SH-SY5Y (cell line): ENCODE results near the gene AGAP1.

ENCODE experiments used
- GATA2 ChIP-seq: IDR thresholded peaks from 2 replicates; pipeline ENCODE4 v1.6.1; 2011; ENCODE audit warnings: mild to moderate bottlenecking, low read depth, low read length
- GATA3 ChIP-seq: IDR thresholded peaks from 2 replicates; pipeline ENCODE4 v1.6.1; 2011; ENCODE audit warnings: low read depth, mild to moderate bottlenecking, low read length, moderate library complexity

AGAP1 gene

DNA sequence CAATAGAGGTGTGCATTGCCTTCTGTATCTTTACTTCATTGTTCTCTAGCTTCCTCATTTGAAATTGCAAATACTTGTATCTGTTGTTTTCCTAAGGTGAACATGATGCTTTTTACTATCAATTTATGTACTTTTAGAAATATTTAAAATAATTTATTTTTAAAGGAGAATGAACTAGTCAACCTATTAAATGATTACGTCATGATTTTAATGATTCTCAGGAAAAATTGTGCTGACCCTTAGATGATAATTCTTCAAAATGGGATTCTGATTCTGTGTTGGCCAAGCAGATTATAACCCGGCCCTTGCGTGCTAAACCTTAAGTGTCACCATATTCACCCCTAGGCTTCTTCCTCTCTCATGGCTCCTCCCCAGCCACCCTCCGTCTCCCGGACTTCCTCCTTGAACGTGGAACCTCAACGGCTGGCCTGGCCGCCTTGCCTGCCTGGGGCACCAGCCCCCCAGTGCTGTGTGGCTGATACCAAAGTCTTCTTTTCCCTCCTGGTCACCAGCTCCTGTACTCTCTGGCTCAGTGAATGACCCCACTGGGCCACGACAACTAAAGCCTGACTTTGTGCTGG is 382.3 kb downstream of the AGAP1 start:
- TF ChIP-seq GATA3 (no peak), GATA2 (no peak)

- TF ChIP-seq GATA3 = no peak
- no peak for TF ChIP-seq GATA2
These were observed 383.5 kb downstream of the AGAP1 start for GRCh38 chr2:235877275-235877802.

DNA sequence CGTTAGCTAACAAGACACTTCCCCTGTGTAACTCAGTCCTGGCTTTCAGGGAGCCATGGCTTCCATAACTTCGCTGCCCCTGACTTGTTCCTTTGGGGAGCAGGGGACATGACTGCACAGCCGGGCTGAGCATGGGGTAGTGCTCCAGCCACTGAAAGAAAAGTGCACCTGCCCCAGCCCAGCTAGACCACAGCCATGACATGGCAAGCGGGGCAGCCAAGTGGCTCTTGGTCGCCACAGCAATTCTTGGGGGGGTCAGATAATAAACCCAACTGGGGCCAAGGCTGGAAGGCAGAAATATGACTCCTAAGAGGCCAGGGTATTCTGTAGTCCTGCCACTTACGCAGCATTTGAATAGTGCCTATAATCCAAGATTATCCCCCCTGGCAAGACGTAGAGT is 385.3 kb downstream of the AGAP1 start:
- TF ChIP-seq GATA2 (no peak), GATA3 (no peak)

GRCh38 chr2:235883675-235884074 is 389.8 kb downstream of the AGAP1 start:
- no peak for TF ChIP-seq GATA3
- TF ChIP-seq GATA2 = no peak

- TF ChIP-seq GATA2 (no peak), GATA3 (no peak)
These were observed 395.4 kb downstream of the AGAP1 start for GRCh38 chr2:235889302-235889630.

DNA sequence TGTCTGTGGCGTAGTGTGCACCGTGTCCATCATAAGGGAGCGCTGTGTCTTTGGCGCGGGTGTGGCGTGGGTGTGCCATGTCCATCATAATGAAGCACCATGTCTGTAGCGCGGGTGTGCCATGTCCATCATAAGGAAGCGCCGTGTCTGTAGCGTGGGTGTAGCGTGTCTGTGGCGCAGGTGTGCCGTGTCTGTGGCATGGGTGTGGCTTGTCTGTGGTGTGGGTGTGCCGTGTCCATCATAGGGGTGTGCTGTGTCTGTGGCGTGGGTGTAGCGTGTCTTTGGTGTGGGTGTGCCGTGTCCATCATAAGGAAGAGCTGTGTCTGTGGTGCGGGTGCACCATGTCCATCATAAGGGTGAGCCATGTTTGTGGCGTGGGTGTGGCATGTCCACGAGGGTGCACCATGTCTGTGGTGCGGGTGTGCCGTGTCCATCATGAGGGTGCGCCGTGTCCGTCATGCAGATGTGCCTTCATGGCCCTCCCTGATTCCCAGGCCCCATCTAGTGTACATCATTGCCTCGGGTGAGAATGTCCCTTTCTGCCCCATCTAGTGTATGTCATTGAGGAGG is 399.4 kb downstream of the AGAP1 start:
- TF ChIP-seq GATA3 = no peak

- no peak for TF ChIP-seq GATA2
- no peak for TF ChIP-seq GATA3
These were observed 401.0 kb downstream of the AGAP1 start for GRCh38 chr2:235894839-235895238.

- no peak for TF ChIP-seq GATA3
- no peak for TF ChIP-seq GATA2
These were observed 402.2 kb downstream of the AGAP1 start for GRCh38 chr2:235896061-235896460.

- TF ChIP-seq GATA2 (no peak), GATA3 (no peak)
These were observed 404.1 kb downstream of the AGAP1 start for GRCh38 chr2:235897992-235898391.

DNA sequence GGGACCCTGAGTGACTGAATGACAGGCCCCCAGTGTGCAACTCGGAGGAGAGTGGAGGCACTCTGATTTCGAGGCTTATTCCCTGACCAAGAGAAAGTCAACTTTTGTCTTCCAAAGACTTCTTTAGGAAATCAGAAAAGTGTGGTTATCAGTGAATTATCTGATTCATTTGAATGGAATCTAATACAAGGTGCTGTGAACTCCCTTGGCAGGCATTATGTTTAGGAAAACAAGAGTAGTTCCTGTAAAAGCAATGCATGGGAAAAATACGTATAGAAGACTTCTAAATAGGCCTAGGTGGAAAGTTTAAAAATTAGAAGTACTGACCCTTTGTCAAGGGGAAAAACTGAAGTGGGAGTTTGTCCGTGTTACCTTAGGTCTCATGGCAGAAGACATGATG is 404.9 kb downstream of the AGAP1 start:
- no peak for TF ChIP-seq GATA2
- TF ChIP-seq GATA3 = no peak

DNA sequence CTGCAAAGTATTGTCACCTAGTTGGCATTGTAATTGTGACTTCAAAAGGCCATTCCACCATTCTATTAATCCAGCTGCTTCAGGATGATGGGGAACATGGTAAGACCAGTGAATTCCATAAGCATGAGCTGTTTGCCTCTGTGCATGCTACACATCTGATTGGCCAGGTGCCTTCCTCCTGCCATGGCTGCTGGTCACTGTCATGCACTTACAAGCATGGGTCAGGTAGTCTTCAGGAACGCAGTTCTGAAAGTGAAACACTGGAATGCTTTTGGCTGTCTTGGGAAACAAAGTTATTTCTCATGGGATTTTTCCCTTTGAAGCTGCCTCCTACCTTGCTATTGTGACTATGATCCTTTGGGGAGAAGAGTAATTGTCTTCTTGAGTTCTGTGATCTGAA is 406.8 kb downstream of the AGAP1 start:
- TF ChIP-seq GATA3 (no peak), GATA2 (no peak)

DNA sequence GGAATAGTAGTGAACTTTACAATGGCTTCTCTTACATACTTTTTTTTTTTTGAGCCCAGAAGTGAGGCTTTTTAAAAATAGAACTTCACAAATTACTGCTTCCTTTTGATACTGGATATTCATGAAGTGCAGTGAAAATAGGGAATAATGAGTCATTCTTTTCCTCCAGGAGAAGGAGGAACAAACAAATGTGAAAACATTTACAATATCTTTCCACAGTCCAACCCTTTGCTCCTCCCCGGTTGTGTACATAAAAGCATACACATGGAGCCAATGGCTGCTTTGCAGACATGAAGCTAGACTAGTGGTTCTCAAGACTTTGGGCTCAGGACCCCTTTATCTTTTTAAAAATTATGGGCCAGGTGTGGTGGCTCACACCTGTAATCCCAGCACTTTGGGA is 407.4 kb downstream of the AGAP1 start:
- TF ChIP-seq GATA2 (no peak), GATA3 (no peak)

GRCh38 chr2:235903782-235904584 is 410.1 kb downstream of the AGAP1 start:
- TF ChIP-seq GATA3 (no peak), GATA2 (no peak)

GRCh38 chr2:235904585-235904931 is 410.7 kb downstream of the AGAP1 start:
- no peak for TF ChIP-seq GATA2
- no peak for TF ChIP-seq GATA3

DNA sequence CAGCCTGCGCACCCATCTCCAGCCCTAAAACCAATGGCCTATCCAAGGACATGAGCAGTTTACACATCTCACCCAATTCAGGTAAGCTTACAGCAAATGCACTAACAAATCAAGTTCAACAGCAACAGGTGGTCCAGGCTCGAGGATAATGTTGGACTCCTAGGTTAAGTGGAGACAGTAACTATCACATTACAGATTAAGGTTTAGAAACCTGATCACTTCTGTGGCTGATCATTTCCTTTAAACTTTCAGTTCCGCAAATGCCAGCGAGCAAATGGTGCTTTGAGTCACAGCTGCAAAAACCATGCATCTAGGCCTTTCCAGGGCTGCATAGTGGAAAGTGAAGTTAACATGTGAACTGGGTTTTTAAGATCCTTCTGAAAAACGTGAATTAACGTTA is 415.0 kb downstream of the AGAP1 start:
- TF ChIP-seq GATA3 (no peak), GATA2 (no peak)
